ENCODE measurements around the gene ALDH1A2.
"Not testable (repeated sequence)": the region's sequence is repeated elsewhere in the genome, so short reads cannot be mapped to it uniquely, and the experiment has no call there.

ALDH1A2 gene

GRCh38 chr15:58014470-58014869 lies 51.0 kb downstream of the ALDH1A2 start:
- FAIRE-seq (no peak), DNase-seq (ENCODE audit: insufficient read length) (no peak)
- TF ChIP-seq POLR2AphosphoS5 (IDR thresholded peaks at IDR 0.05; ENCODE audit: low read depth, low read length) (no peak), TAF1 (IDR thresholded peaks at IDR 0.05; ENCODE audit: borderline replicate concordance, low read depth, low read length) (no peak), POLR2A (IDR thresholded peaks at IDR 0.05; ENCODE audit: low read depth, low read length) (no peak)

- DNase-seq (ENCODE audit: insufficient read length) = no peak
Measured at GRCh38 chr15:58014040-58014439, 51.5 kb downstream of the ALDH1A2 start.

GRCh38 chr15:58010983-58011382 lies 54.5 kb downstream of the ALDH1A2 start:
- no peak for DNase-seq (ENCODE audit: insufficient read length)
- no peak for TF ChIP-seq POLR2A (IDR thresholded peaks at IDR 0.05; ENCODE audit: low read depth, low read length)
- TF ChIP-seq POLR2AphosphoS5 (IDR thresholded peaks at IDR 0.05; ENCODE audit: low read depth, low read length) = no peak
- no peak for TF ChIP-seq TAF1 (IDR thresholded peaks at IDR 0.05; ENCODE audit: borderline replicate concordance, low read depth, low read length)
- FAIRE-seq = no peak

More at GRCh38 chr15:58014040-58014439, 51.5 kb downstream of the ALDH1A2 start:
- no peak for TF ChIP-seq POLR2A (IDR thresholded peaks at IDR 0.05; ENCODE audit: low read depth, low read length)
- no peak for TF ChIP-seq TAF1 (IDR thresholded peaks at IDR 0.05; ENCODE audit: borderline replicate concordance, low read depth, low read length)
- no peak for TF ChIP-seq POLR2AphosphoS5 (IDR thresholded peaks at IDR 0.05; ENCODE audit: low read depth, low read length)
- no peak for FAIRE-seq

GRCh38 chr15:58003810-58004209 lies 61.7 kb downstream of the ALDH1A2 start:
- no peak for TF ChIP-seq POLR2A (IDR thresholded peaks at IDR 0.05; ENCODE audit: low read depth, low read length)
- DNase-seq (ENCODE audit: insufficient read length) (no peak), FAIRE-seq (no peak)

- FAIRE-seq (no peak), DNase-seq (ENCODE audit: insufficient read length) (no peak)
- TF ChIP-seq POLR2AphosphoS5 (IDR thresholded peaks at IDR 0.05; ENCODE audit: low read depth, low read length) (no peak), TAF1 (IDR thresholded peaks at IDR 0.05; ENCODE audit: borderline replicate concordance, low read depth, low read length) (no peak), POLR2A (IDR thresholded peaks at IDR 0.05; ENCODE audit: low read depth, low read length) (no peak)
Measured at GRCh38 chr15:58002338-58003126, 63.0 kb downstream of the ALDH1A2 start.

GRCh38 chr15:57999699-58000098 lies 65.8 kb downstream of the ALDH1A2 start:
- not testable (repeated sequence) for FAIRE-seq; DNase-seq (ENCODE audit: insufficient read length)

- FAIRE-seq = no peak
Measured at GRCh38 chr15:57996561-57996960, 69.0 kb downstream of the ALDH1A2 start.

GRCh38 chr15:57994221-57995049 lies 71.1 kb downstream of the ALDH1A2 start:
- TF ChIP-seq POLR2AphosphoS5 (IDR thresholded peaks at IDR 0.05; ENCODE audit: low read depth, low read length) = no peak
- TF ChIP-seq TAF1 (IDR thresholded peaks at IDR 0.05; ENCODE audit: borderline replicate concordance, low read depth, low read length) = no peak
- no peak for TF ChIP-seq POLR2A (IDR thresholded peaks at IDR 0.05; ENCODE audit: low read depth, low read length)
- DNase-seq (ENCODE audit: insufficient read length) = no peak
- no peak for FAIRE-seq

More at GRCh38 chr15:57996561-57996960, 69.0 kb downstream of the ALDH1A2 start:
- no peak for DNase-seq (ENCODE audit: insufficient read length)
- TF ChIP-seq POLR2A (IDR thresholded peaks at IDR 0.05; ENCODE audit: low read depth, low read length) (no peak), POLR2AphosphoS5 (IDR thresholded peaks at IDR 0.05; ENCODE audit: low read depth, low read length) (no peak), TAF1 (IDR thresholded peaks at IDR 0.05; ENCODE audit: borderline replicate concordance, low read depth, low read length) (no peak)

- FAIRE-seq (no peak), DNase-seq (ENCODE audit: insufficient read length) (no peak)
- TF ChIP-seq TAF1 (IDR thresholded peaks at IDR 0.05; ENCODE audit: borderline replicate concordance, low read depth, low read length) = no peak
- TF ChIP-seq POLR2A (IDR thresholded peaks at IDR 0.05; ENCODE audit: low read depth, low read length) = no peak
- TF ChIP-seq POLR2AphosphoS5 (IDR thresholded peaks at IDR 0.05; ENCODE audit: low read depth, low read length) = no peak
Measured at GRCh38 chr15:57993409-57994145, 71.9 kb downstream of the ALDH1A2 start.

- no peak for TF ChIP-seq TAF1 (IDR thresholded peaks at IDR 0.05; ENCODE audit: borderline replicate concordance, low read depth, low read length)
- TF ChIP-seq POLR2A (IDR thresholded peaks at IDR 0.05; ENCODE audit: low read depth, low read length) = no peak
- no peak for TF ChIP-seq POLR2AphosphoS5 (IDR thresholded peaks at IDR 0.05; ENCODE audit: low read depth, low read length)
- FAIRE-seq = no peak
- no peak for DNase-seq (ENCODE audit: insufficient read length)
Measured at GRCh38 chr15:57992761-57993355, 72.7 kb downstream of the ALDH1A2 start.

- FAIRE-seq (no peak), DNase-seq (ENCODE audit: insufficient read length) (no peak)
- TF ChIP-seq POLR2AphosphoS5 (IDR thresholded peaks at IDR 0.05; ENCODE audit: low read depth, low read length) = no peak
- TF ChIP-seq POLR2A (IDR thresholded peaks at IDR 0.05; ENCODE audit: low read depth, low read length) = no peak
- no peak for TF ChIP-seq TAF1 (IDR thresholded peaks at IDR 0.05; ENCODE audit: borderline replicate concordance, low read depth, low read length)
Measured at GRCh38 chr15:57973534-57973933, 92.0 kb downstream of the ALDH1A2 start.

All from GM12892 (cell line).